Karpas-422 (cell line): ENCODE measurements around the gene PATZ1. TPM values are rescaled to one million over a fixed set of nuclear protein-coding genes. Genes with fewer than 3 reads are reported as not detected.
"Not testable (repeated sequence)": the region's sequence is repeated elsewhere in the genome, so short reads cannot be mapped to it uniquely, and the experiment has no call there.

Source experiments
- DNase-seq: peaks from one replicate; pipeline ENCODE4 v3.0.0-alpha.2; 2015
- H2AFZ ChIP-seq: fragments of 200-600 bp; sonication (generic); 2 replicates; pipeline ENCODE4 v1.6.1; 2014; ENCODE audit warnings: antibody characterized with exemption, low read length, mixed read lengths
- H3K27ac ChIP-seq: fragments of 200-600 bp; sonication (generic); 2 replicates; pipeline ENCODE4 v1.5.1; 2014; ENCODE audit warnings: mild to moderate bottlenecking, low read length, moderate library complexity
- H3K27me3 ChIP-seq: fragments of 200-600 bp; sonication (generic); 2 replicates; pipeline ENCODE4 v1.6.1; 2014; ENCODE audit warnings: low read length, mixed read lengths
- H3K36me3 ChIP-seq: fragments of 200-600 bp; sonication (generic); 2 replicates; pipeline ENCODE4 v1.6.1; 2014; ENCODE audit warnings: low read length, mixed read lengths; ENCODE audit not compliant: insufficient read depth
- H3K4me1 ChIP-seq: fragments of 200-600 bp; sonication (generic); 2 replicates; pipeline ENCODE4 v1.6.1; 2014; ENCODE audit warnings: mild to moderate bottlenecking, low read length, mixed read lengths
- H3K4me2 ChIP-seq: fragments of 200-600 bp; sonication (generic); 2 replicates; pipeline ENCODE4 v1.6.1; 2014; ENCODE audit warnings: low read length, low read depth, mild to moderate bottlenecking; ENCODE audit not compliant: poor library complexity, severe bottlenecking
- H3K4me3 ChIP-seq: fragments of 200-600 bp; sonication (generic); 2 replicates; pipeline ENCODE4 v1.5.1; 2014; ENCODE audit warnings: mild to moderate bottlenecking, antibody characterized with exemption, low read length, mixed read lengths
- H3K79me2 ChIP-seq: fragments of 200-600 bp; sonication (generic); 2 replicates; pipeline ENCODE4 v1.6.1; 2014; ENCODE audit warnings: mild to moderate bottlenecking, low read length, mixed read lengths
- H3K9ac ChIP-seq: fragments of 200-600 bp; sonication (generic); 2 replicates; pipeline ENCODE4 v1.6.0; 2014; ENCODE audit warnings: low read length
- H3K9me2 ChIP-seq: fragments of 200-600 bp; sonication (generic), shearing (Covaris generic); replicated peaks from 2 replicates; pipeline ENCODE4 v1.6.0; 2014; ENCODE audit warnings: mild to moderate bottlenecking, low read length, moderate library complexity; ENCODE audit not compliant: insufficient read depth
- H3K9me3 ChIP-seq: fragments of 300-700, 200-600 bp; sonication (generic); 2 replicates; pipeline ENCODE4 v1.6.1; 2014; ENCODE audit warnings: low read length, mixed read lengths
- H4K20me1 ChIP-seq: fragments of 200-600 bp; sonication (generic); 2 replicates; pipeline ENCODE4 v1.6.1; 2014; ENCODE audit warnings: mild to moderate bottlenecking, antibody characterized with exemption, low read length, low read depth; ENCODE audit not compliant: insufficient read depth
- total RNA-seq: library from RNA; depleted of rRNA; stranded (reverse); fragments of >200 nt; shearing (Covaris generic); gene quantifications from 2 replicates; pipeline ENCODE4 v1.2.3, GENCODE V29; 2014; ENCODE audit warnings: low replicate concordance

The PATZ1 gene
- total RNA-seq, 1 experiment from 2014 or later, result 65.4 TPM

GRCh38 chr22:31361743-31362142 is 15.6 kb upstream of the PATZ1 start:
- H3K27ac ChIP-seq, result no peak overlapping the region
- H3K27me3 ChIP-seq, result no peaks in the 10 kb centered on the region
- no peaks in the 10 kb centered on the region for H3K9me2 ChIP-seq
- no peaks in the 10 kb centered on the region for H4K20me1 ChIP-seq
- no peak overlapping the region for H3K4me2 ChIP-seq
- H3K36me3 ChIP-seq, result no peaks in the 10 kb centered on the region
- no peaks in the 10 kb centered on the region for H3K4me1 ChIP-seq
- no peak overlapping the region for H3K9ac ChIP-seq
- DNase-seq, result no peak
- H3K9me3 ChIP-seq, result no peaks in the 10 kb centered on the region
- H3K79me2 ChIP-seq, result no peaks in the 10 kb centered on the region
- no peak overlapping the region for H3K4me3 ChIP-seq
- H2AFZ ChIP-seq, result no peak overlapping the region

GRCh38 chr22:31360029-31360428 is 13.9 kb upstream of the PATZ1 start:
- DNase-seq, result no peak
- Histone ChIP-seq H3K27me3 (no peaks in the 10 kb centered on the region), H4K20me1 (no peaks in the 10 kb centered on the region), H3K4me1 (no peaks in the 10 kb centered on the region), H3K9me3 (no peaks in the 10 kb centered on the region), H3K27ac (no peak overlapping the region), H3K79me2 (no peaks in the 10 kb centered on the region), H3K9me2 (no peaks in the 10 kb centered on the region), H3K4me3 (no peak overlapping the region), H3K4me2 (no peak overlapping the region), H3K9ac (no peak overlapping the region), H2AFZ (no peak overlapping the region), H3K36me3 (no peaks in the 10 kb centered on the region)

- H3K79me2 ChIP-seq, result no peaks in the 10 kb centered on the region
- no peaks in the 10 kb centered on the region for H4K20me1 ChIP-seq
- no peak overlapping the region for H3K4me2 ChIP-seq
- DNase-seq, result no peak
- no peak overlapping the region for H2AFZ ChIP-seq
- H3K27me3 ChIP-seq, result no peaks in the 10 kb centered on the region
- H3K36me3 ChIP-seq, result no peaks in the 10 kb centered on the region
- H3K9ac ChIP-seq, result no peak overlapping the region
- no peaks in the 10 kb centered on the region for H3K4me1 ChIP-seq
- no peaks in the 10 kb centered on the region for H3K9me2 ChIP-seq
- H3K4me3 ChIP-seq, result no peak overlapping the region
- no peaks in the 10 kb centered on the region for H3K9me3 ChIP-seq
- no peak overlapping the region for H3K27ac ChIP-seq
Measured at GRCh38 chr22:31354515-31354914, 8.4 kb upstream of the PATZ1 start.

- Histone ChIP-seq H3K9ac (no peak overlapping the region), H3K4me2 (no peak overlapping the region), H3K36me3 (no peaks in the 10 kb centered on the region), H3K79me2 (peaks cover 3% of the 10 kb centered on the region), H2AFZ (no peak overlapping the region), H3K27me3 (no peaks in the 10 kb centered on the region), H3K9me3 (no peaks in the 10 kb centered on the region), H3K4me3 (no peak overlapping the region), H3K9me2 (no peaks in the 10 kb centered on the region), H4K20me1 (peaks cover 2% of the 10 kb centered on the region; the same call in 1 of the 2 replicates), H3K4me1 (peaks cover 12% of the 10 kb centered on the region), H3K27ac (no peak overlapping the region)
- no peak for DNase-seq
Measured at GRCh38 chr22:31350410-31350863, 4.3 kb upstream of the PATZ1 start.

GRCh38 chr22:31349960-31350359 is 3.8 kb upstream of the PATZ1 start:
- Histone ChIP-seq H3K27me3 (no peaks in the 10 kb centered on the region), H3K4me2 (no peak overlapping the region), H3K79me2 (peaks cover 8% of the 10 kb centered on the region)

GRCh38 chr22:31348766-31349165 is 2.6 kb upstream of the PATZ1 start:
- Histone ChIP-seq H4K20me1 (peaks cover 19% of the 10 kb centered on the region), H3K9me3 (no peaks in the 10 kb centered on the region), H2AFZ (no peak overlapping the region), H3K4me3 (no peak overlapping the region), H3K9me2 (no peaks in the 10 kb centered on the region), H3K27ac (no peak overlapping the region), H3K4me1 (peaks cover 27% of the 10 kb centered on the region), H3K4me2 (no peak overlapping the region), H3K36me3 (peaks cover 12% of the 10 kb centered on the region), H3K27me3 (no peaks in the 10 kb centered on the region), H3K9ac (no peak overlapping the region), H3K79me2 (peaks cover 20% of the 10 kb centered on the region)
- DNase-seq, result no peak

More at GRCh38 chr22:31349960-31350359, 3.8 kb upstream of the PATZ1 start:
- H3K9ac ChIP-seq, result no peak overlapping the region
- no peak overlapping the region for H2AFZ ChIP-seq
- no peaks in the 10 kb centered on the region for H3K9me3 ChIP-seq
- peaks cover 7% of the 10 kb centered on the region; the same call in 1 of the 2 replicates for H4K20me1 ChIP-seq
- H3K4me3 ChIP-seq, result no peak overlapping the region
- no peaks in the 10 kb centered on the region for H3K9me2 ChIP-seq
- no peak overlapping the region for H3K27ac ChIP-seq
- peaks cover 4% of the 10 kb centered on the region; the same call in 1 of the 2 replicates for H3K36me3 ChIP-seq
- no peak for DNase-seq
- peaks cover 15% of the 10 kb centered on the region for H3K4me1 ChIP-seq

GRCh38 chr22:31348009-31348337 is 1.8 kb upstream of the PATZ1 start:
- peak overlapping the region; percentile 89; the same call in 1 of the 2 replicates for H3K9ac ChIP-seq

GRCh38 chr22:31347251-31348008 is 1.3 kb upstream of the PATZ1 start:
- Histone ChIP-seq H3K27ac (peak overlapping the region; percentile 72), H3K4me3 (peak overlapping the region; percentile 80), H3K4me2 (peak overlapping the region; percentile 95), H3K9ac (peak overlapping the region; percentile 89), H3K36me3 (peaks cover 25% of the 10 kb centered on the region), H3K4me1 (peaks cover 40% of the 10 kb centered on the region), H3K79me2 (peaks cover 33% of the 10 kb centered on the region), H3K9me2 (no peaks in the 10 kb centered on the region), H3K27me3 (no peaks in the 10 kb centered on the region), H2AFZ (no peak overlapping the region), H4K20me1 (peaks cover 32% of the 10 kb centered on the region), H3K9me3 (no peaks in the 10 kb centered on the region)
- DNase-seq, result peak; percentile 92

More at GRCh38 chr22:31348009-31348337, 1.8 kb upstream of the PATZ1 start:
- H3K27me3 ChIP-seq, DNase-seq, H3K9me3 ChIP-seq, H2AFZ ChIP-seq, H3K9me2 ChIP-seq, H3K27ac ChIP-seq: not testable (repeated sequence)
- peak overlapping the region; percentile 95 for H3K4me2 ChIP-seq
- peaks cover 26% of the 10 kb centered on the region for H4K20me1 ChIP-seq
- H3K4me1 ChIP-seq, result peaks cover 35% of the 10 kb centered on the region
- peaks cover 28% of the 10 kb centered on the region for H3K79me2 ChIP-seq
- H3K36me3 ChIP-seq, result peaks cover 20% of the 10 kb centered on the region
- peak overlapping the region; percentile 80; the same call in 1 of the 2 replicates for H3K4me3 ChIP-seq
